Small intestine (tissue), 7 donors: ENCODE measurements around the gene HK2. TPM values are rescaled to one million over a fixed set of nuclear protein-coding genes. Genes with fewer than 3 reads are reported as not detected.

ENCODE experiments used
- DNase-seq, 2 donors: peaks; one replicate each; pipeline versions ENCODE4 v3.0.0 to v3.0.0-alpha.2; 2013
- FAIRE-seq: peaks from 2 replicates; lab custom pipeline; 2012; peaks lifted over from hg19 to GRCh38; lab: Jason Lieb, UNC
- H3K27ac ChIP-seq, 3 donors: one replicate each; pipeline ENCODE4 v1.5.1; 2013; ENCODE audit warnings: low read length in 2 of 3, mild to moderate bottlenecking in 2 of 3, control low read depth in 1 of 3, inconsistent platforms in 1 of 3, low read depth in 1 of 3, moderate library complexity in 1 of 3
- H3K27me3 ChIP-seq, 3 donors: one replicate each; pipeline ENCODE4 v1.6.1; 2013; ENCODE audit warnings: low read length in 3 of 3, inconsistent platforms in 1 of 3; ENCODE audit not compliant: control insufficient read depth in 3 of 3, insufficient read depth in 3 of 3
- H3K36me3 ChIP-seq, 3 donors: one replicate each; pipeline ENCODE4 v1.6.1; 2013; ENCODE audit warnings: low read length in 3 of 3, inconsistent platforms in 1 of 3, low read depth in 1 of 3, mild to moderate bottlenecking in 1 of 3, moderate library complexity in 1 of 3; ENCODE audit not compliant: control insufficient read depth in 3 of 3, insufficient read depth in 2 of 3
- H3K4me1 ChIP-seq, 3 donors: one replicate each; pipeline ENCODE4 v1.6.1; 2013; ENCODE audit warnings: low read length in 2 of 3, inconsistent platforms in 1 of 3, low read depth in 1 of 3, mild to moderate bottlenecking in 1 of 3, moderate library complexity in 1 of 3; ENCODE audit not compliant: control insufficient read depth in 3 of 3, insufficient read depth in 2 of 3
- H3K4me3 ChIP-seq, 3 donors: one replicate each; pipeline ENCODE4 v1.5.1; 2013; ENCODE audit warnings: low read length in 3 of 3, control low read depth in 1 of 3, inconsistent platforms in 1 of 3, low read depth in 1 of 3, mild to moderate bottlenecking in 1 of 3, moderate library complexity in 1 of 3
- H3K9me3 ChIP-seq, 2 donors: one replicate each; pipeline ENCODE4 v1.6.1; 2013; ENCODE audit warnings: low read depth in 1 of 2, low read length in 1 of 2; ENCODE audit not compliant: control insufficient read depth in 2 of 2, insufficient read depth in 1 of 2
- WGBS, 3 donors: extraction: QIAGEN DNeasy Blood & Tissue Kit; methylation state at CpG; one replicate each; pipeline ENCODE4 v1.1.7; 2013; 5-methylcytosine and 5-hydroxymethylcytosine counted together
- polyA plus RNA-seq, 4 donors: library from polyadenylated mRNA; stranded (reverse) in 3 of 4; unstranded in 1 of 4; fragments of 200-250 nt in 3 of 4; fragments of 120-200 nt in 1 of 4; gene quantifications; one replicate each; pipeline versions ENCODE4 v1.2.1 to v1.2.3, GENCODE V29; 2013
- donor health status: healthy with polysubstance abuse.
- donor health status: control.
- donor health status: control.
- donor health status: Bipolar disorder and iron deficiency.
- donor health status: healthy.

HK2 gene
- polyA plus RNA-seq, 4 donors: 2.2 to 7.3 (median 3.7) TPM

- peaks cover 5 to 29% (median 15%) of the 10 kb centered on the region in 3 donors for H3K4me1 ChIP-seq
- H3K4me3 ChIP-seq: no peak overlapping the region
- DNase-seq (peak; percentile 92 to 95), FAIRE-seq (no peak)
- H3K9me3 ChIP-seq: no peaks in the 10 kb centered on the region
- no peaks in the 10 kb centered on the region for H3K36me3 ChIP-seq
- no peaks in the 10 kb centered on the region for H3K27me3 ChIP-seq
- H3K27ac ChIP-seq: peak overlapping the region; percentile 74 to 81 (median 76)
These were observed 10.0 kb downstream of the HK2 start for GRCh38 chr2:74843899-74844298.

DNA sequence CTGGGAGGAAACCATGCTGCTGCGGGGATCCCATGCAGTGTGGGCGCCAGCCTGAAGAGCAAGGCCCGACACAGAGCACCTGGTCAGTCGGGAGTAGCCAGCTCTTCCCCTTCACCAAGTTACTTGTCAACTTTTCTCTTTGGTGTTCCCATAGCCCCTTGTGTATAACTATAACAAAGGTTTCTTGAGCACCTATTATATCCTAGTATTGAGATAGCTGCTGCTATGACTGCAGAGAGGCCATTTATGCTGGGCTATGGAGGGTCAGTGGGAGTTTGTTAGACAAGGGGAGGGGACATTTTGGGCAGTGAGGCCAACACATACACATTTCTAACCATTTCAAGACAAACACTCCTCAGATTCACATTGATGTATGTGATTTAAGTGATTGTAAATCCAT is 10.8 kb downstream of the HK2 start:
- DNase-seq (no peak), FAIRE-seq (no peak)
- no peaks in the 10 kb centered on the region for H3K9me3 ChIP-seq
- no peaks in the 10 kb centered on the region for H3K36me3 ChIP-seq
- no peak overlapping the region for H3K4me3 ChIP-seq
- H3K27me3 ChIP-seq: no peaks in the 10 kb centered on the region
- peaks cover 5 to 29% (median 18%) of the 10 kb centered on the region in 3 donors for H3K4me1 ChIP-seq
- H3K27ac ChIP-seq: peak overlapping the region in 2 of 3 donors; percentile 51 to 65
- 70 to 92% (median 81%) methylated on average over 4 of the region's 4 CpGs for WGBS, 3 donors

GRCh38 chr2:74845217-74845751 is 11.4 kb downstream of the HK2 start:
- Histone ChIP-seq H3K36me3 (no peaks in the 10 kb centered on the region), H3K27me3 (no peaks in the 10 kb centered on the region), H3K4me1 (peaks cover 5 to 29% (median 18%) of the 10 kb centered on the region in 3 donors), H3K4me3 (no peak overlapping the region), H3K9me3 (no peaks in the 10 kb centered on the region), H3K27ac (peak overlapping the region in 2 of 3 donors; percentile 51 to 55)
- peak; percentile 58 to 93 for DNase-seq
- no peak for FAIRE-seq
- WGBS, 3 donors: 9 to 41% (median 31%) methylated on average over 8 of the region's 8 CpGs

GRCh38 chr2:74845991-74846390 is 12.1 kb downstream of the HK2 start:
- FAIRE-seq (no peak), DNase-seq (no peak)
- Histone ChIP-seq H3K4me3 (no peak overlapping the region), H3K9me3 (no peaks in the 10 kb centered on the region), H3K27ac (peak overlapping the region in 2 of 3 donors; percentile 47 to 51), H3K36me3 (no peaks in the 10 kb centered on the region), H3K4me1 (peaks cover 5 to 29% (median 20%) of the 10 kb centered on the region in 3 donors), H3K27me3 (no peaks in the 10 kb centered on the region)
- 57 to 71% (median 67%) methylated on average over 2 of the region's 2 CpGs for WGBS, 3 donors

GRCh38 chr2:74846481-74846880 is 12.6 kb downstream of the HK2 start:
- no peak overlapping the region for H3K27ac ChIP-seq
- no peaks in the 10 kb centered on the region for H3K36me3 ChIP-seq
- FAIRE-seq (no peak), DNase-seq (no peak)
- WGBS, 3 donors: 91 to 96% (median 95%) methylated on average over 2 of the region's 2 CpGs
- H3K27me3 ChIP-seq: peaks cover 0 to 2% (median 0%) of the 10 kb centered on the region in 3 donors
- H3K4me3 ChIP-seq: no peak overlapping the region
- H3K4me1 ChIP-seq: peaks cover 5 to 29% (median 20%) of the 10 kb centered on the region in 3 donors
- no peaks in the 10 kb centered on the region for H3K9me3 ChIP-seq

DNA sequence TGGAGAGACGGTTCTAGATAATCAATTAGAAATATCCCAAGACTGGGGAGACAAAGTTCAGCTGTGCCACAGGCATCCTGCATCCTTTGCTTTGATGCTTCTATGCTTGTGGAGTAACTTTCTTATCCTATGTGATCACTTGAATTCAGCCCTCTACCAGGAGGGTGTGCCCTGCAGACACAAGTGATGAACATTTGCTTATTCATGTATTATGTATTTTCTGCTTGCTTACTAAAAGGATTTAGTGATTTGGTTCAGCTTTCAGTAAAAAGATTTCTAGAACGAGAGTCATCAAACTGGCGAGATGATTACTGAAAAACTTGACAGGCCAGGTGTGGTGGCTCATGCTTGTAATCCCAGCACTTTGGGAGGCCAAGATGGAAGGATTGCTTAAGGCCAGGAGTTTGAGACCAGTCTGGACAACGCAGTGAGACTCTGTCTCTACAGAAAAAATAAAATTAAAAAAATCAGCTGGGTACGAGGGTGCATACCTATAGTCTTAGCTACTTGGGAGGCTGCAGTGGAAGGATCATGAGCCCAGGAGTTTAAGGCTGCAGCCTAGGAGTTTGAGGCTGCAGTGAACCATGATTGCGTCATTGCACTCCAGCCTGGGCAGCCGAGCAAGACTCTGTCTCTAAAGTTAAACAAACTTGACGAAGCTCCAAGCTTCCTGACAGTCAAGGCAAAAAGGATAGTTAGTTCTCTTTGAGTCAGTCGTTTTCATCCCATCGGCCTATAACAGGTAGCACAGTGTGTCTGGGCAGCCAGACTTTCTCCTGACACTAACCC is 13.3 kb downstream of the HK2 start:
- Histone ChIP-seq H3K27me3 (peaks cover 0 to 9% (median 0%) of the 10 kb centered on the region in 3 donors), H3K36me3 (no peaks in the 10 kb centered on the region), H3K4me3 (no peak overlapping the region), H3K9me3 (no peaks in the 10 kb centered on the region), H3K27ac (no peak overlapping the region), H3K4me1 (peaks cover 5 to 31% (median 20%) of the 10 kb centered on the region in 3 donors)
- FAIRE-seq (no peak), DNase-seq (no peak)
- WGBS, 3 donors: 79 to 90% (median 88%) methylated on average over 10 of the region's 10 CpGs

DNA sequence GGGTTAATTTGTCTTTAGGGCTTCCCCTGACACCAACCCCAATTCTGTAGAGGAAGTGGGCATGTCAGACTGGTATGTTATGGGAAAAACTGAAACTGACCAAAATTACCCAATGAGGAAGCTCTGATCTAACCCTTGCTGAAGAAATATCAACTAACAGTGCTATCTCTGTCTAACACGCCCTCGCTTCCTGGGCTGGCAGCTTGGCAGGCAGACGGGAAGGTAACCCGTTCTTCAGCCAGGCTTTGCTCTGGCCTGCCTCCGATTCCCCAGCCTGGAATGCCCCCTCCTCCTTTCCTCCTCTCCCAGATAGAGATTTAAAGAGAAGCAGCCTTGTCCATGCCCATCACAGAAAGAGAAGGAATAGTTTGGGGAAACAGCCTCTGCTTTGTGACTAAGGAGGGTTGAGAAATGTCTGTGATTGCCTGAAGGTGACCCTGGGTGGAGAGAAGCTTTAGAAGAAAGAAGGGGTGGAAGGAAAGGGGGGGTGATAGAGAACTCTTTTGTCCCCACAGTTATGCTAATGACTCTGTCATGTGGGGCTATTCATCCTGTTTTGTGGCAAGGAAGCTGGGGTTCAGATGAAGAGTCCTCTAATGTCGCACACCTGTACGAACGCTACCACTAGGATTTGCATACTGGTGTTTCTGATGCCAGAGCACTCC is 15.4 kb downstream of the HK2 start:
- 39 to 46% (median 43%) methylated on average over 8 of the region's 8 CpGs for WGBS, 3 donors
- DNase-seq: peak in 1 of 2 donors; percentile 38
- Histone ChIP-seq H3K27me3 (peaks cover 0 to 12% (median 0%) of the 10 kb centered on the region in 3 donors), H3K36me3 (no peaks in the 10 kb centered on the region), H3K9me3 (no peaks in the 10 kb centered on the region), H3K4me1 (peaks cover 3 to 17% (median 15%) of the 10 kb centered on the region in 3 donors), H3K4me3 (no peak overlapping the region), H3K27ac (peak overlapping the region in 1 of 3 donors; percentile 84)
- FAIRE-seq: no peak

DNA sequence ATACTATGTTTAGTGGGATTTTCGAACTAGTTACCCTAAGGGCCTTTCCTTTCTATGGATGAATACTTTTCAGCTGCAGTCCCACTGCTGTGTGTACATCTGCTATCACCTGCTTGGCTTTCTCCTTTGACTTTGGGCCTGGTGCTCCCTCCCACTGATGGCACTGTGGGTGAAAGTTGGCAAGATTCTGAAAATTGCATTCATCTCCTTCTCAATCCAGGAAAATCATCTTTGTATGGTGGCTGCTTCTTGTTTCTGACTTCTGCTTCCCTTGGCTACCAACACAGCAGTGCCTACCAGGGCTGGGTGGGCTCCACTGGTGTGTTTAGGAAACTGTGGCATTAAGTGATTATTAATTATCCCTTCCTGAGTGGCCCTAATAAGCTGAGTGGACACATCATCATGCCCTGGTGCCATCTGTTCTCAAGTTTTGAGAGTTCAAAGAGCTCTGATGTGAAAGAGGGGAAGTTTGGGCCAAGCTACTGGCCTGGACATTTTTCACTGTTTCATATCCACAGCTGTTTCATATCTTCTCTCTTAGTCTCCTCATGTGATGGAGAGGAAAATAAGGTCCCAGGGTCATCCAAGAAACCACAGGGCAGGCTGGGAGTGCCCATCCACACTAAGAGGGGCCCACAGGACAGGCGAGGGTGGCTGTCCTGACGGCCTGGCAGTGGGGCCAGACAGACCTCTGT is 16.7 kb downstream of the HK2 start:
- Histone ChIP-seq H3K4me1 (peaks cover 1 to 13% (median 7%) of the 10 kb centered on the region in 3 donors), H3K27me3 (peaks cover 0 to 16% (median 0%) of the 10 kb centered on the region in 3 donors), H3K27ac (peak overlapping the region in 1 of 3 donors; percentile 45), H3K4me3 (no peak overlapping the region), H3K36me3 (peaks cover 0 to 3% (median 0%) of the 10 kb centered on the region in 3 donors), H3K9me3 (no peaks in the 10 kb centered on the region)
- FAIRE-seq: no peak
- 89 to 95% (median 94%) methylated on average over 3 of the region's 3 CpGs for whole genome bisulfite sequencing, 3 donors
- DNase-seq: no peak
